H1 (cell line): Measurements from ENCODE around the gene ZNF132. TPM values are rescaled to one million over a fixed set of nuclear protein-coding genes. Genes with fewer than 3 reads are reported as not detected.

Experiments used
- FOSL1 ChIP-seq: IDR thresholded peaks from 2 replicates; pipeline ENCODE4 v1.6.1; 2011; ENCODE audit warnings: mild to moderate bottlenecking, low read depth, low read length, moderate library complexity; ENCODE audit not compliant: insufficient read depth
- JUN ChIP-seq: IDR thresholded peaks from 2 replicates; pipeline ENCODE4 v1.6.1; 2011; ENCODE audit warnings: low read depth, mild to moderate bottlenecking, improper control_type of control experiment, low read length
- JUND ChIP-seq: IDR thresholded peaks from 2 replicates; pipeline ENCODE4 v1.6.1; 2011; ENCODE audit warnings: mild to moderate bottlenecking, improper control_type of control experiment, low read length
- RBBP5 ChIP-seq: IDR thresholded peaks from 2 replicates; pipeline ENCODE4 v1.7.1; 2012; ENCODE audit warnings: low read depth, mild to moderate bottlenecking, inconsistent platforms, low read length, moderate library complexity, borderline replicate concordance
- SP2 ChIP-seq: IDR thresholded peaks from 2 replicates; pipeline ENCODE4 v1.6.1; 2012; ENCODE audit warnings: mild to moderate bottlenecking, low read length, inconsistent platforms
- polyA plus RNA-seq, 7 experiments: library from polyadenylated mRNA; depleted of rRNA in 3 of 7; stranded (reverse) in 5 of 7; unstranded in 2 of 7; fragments of >200 nt in 5 of 7; fragments of 200-250 nt in 2 of 7; gene quantifications; 1 replicate in 5 of 7; 2 replicates in 1 of 7; 4 replicates in 1 of 7; pipeline versions ENCODE4 v1.2.1 to v1.2.3, GENCODE V29; 2011 to 2013; ENCODE audit warnings: missing spikeins in 2 of 7, mixed read lengths in 2 of 7
- total RNA-seq: library from RNA; stranded (reverse); fragmentation: NEBNext Ultra II Directional; extraction: Animal tissue kit (Norgen Biotek cat#: 25700); gene quantifications from 2 replicates; pipeline ENCODE4 v1.2.1, GENCODE V29; 2021
- TF ChIP-seq, protein P1 (sequence below): IDR thresholded peaks from 2 replicates; pipeline ENCODE4 v1.6.1; 2011; ENCODE audit warnings: low read length, improper control_type of control experiment

Gene ZNF132
- total and polyA plus RNA-seq, 2 of the 8 experiments (the other 6 are each of a cell fraction or from before 2014, with no cell fraction given): 0.89 to 1.9 TPM

DNA sequence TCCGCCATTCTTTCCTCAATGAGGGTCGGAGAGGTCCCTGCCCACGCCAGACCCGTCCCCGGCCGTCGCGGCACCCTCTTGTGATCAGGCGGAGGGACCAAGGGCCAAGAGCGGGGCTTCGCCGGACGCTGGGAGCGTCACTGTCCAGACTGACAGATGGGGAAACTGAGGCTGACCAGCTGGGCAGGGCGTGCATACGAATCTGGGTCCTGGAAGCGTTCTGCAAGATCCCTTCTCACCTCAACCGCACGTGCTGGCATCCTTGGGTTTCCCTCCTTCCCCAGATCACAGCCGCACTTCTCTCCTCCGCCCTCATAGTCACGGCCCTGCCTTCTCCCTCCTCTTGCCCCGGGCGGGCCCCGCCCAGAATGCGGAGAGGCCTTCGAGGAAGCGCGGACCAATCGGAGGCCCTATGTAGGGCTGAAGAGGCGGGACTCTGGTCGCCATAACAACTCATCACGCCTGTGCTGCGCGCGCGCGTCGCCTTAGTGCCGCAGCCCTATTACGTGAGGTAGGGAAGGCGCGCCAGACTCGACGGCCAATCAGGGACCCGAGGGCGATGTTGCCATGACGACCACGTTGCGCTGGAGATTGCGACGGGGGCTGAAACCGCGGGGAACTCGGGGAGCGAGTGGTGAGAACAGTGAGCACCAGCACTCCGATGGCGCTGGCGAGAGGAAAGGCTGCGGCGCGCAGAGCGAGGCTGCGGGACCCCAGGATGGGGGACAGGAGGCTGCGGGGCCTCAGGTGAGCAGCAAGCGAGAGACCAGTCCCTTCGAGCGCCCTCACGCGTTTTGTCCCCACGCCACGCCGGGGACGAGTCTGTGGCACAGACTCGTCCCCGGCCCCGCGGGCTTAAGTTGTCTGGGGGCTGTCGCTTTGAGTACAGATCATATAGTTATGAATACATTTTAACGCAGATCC, 38.8 kb downstream of the ZNF132 start (continued):
- TF ChIP-seq, protein P1, sequence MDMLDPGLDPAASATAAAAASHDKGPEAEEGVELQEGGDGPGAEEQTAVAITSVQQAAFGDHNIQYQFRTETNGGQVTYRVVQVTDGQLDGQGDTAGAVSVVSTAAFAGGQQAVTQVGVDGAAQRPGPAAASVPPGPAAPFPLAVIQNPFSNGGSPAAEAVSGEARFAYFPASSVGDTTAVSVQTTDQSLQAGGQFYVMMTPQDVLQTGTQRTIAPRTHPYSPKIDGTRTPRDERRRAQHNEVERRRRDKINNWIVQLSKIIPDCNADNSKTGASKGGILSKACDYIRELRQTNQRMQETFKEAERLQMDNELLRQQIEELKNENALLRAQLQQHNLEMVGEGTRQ: no peak
- TF ChIP-seq JUND: no peak
- TF ChIP-seq RBBP5: 0 out of 2 replicates have a peak, but pooled peaks have one; percentile 74
- TF ChIP-seq SP2: peak; percentile 30; the same call in 1 of the 2 replicates
- TF ChIP-seq FOSL1: no peak
- TF ChIP-seq JUN: no peak
- TF ChIP-seq, all 59 proteins: peak for 25
